Peyer's patch (tissue), 4 donors: ENCODE results near the gene JHY. TPM values are rescaled to one million over a fixed set of nuclear protein-coding genes. Genes with fewer than 3 reads are reported as not detected.

Experiments
- DNase-seq, 3 donors: peaks; one replicate each; pipeline ENCODE4 v3.0.0-alpha.2; 2017 to 2019
- H3K27ac ChIP-seq, 4 donors: fragments of 200-600 bp; sonication (generic); one replicate each; pipeline ENCODE4 v1.5.1; 2016 to 2019
- H3K27me3 ChIP-seq, 2 donors: fragments of 200-600 bp; sonication (generic); one replicate each; pipeline ENCODE4 v1.5.1; 2019
- H3K36me3 ChIP-seq, 3 donors: fragments of 200-600 bp; sonication (generic); one replicate each; pipeline ENCODE4 v1.5.1; 2016 to 2019
- H3K4me1 ChIP-seq, 4 donors: fragments of 200-600 bp; sonication (generic); one replicate each; pipeline ENCODE4 v1.5.1; 2016 to 2019
- H3K4me3 ChIP-seq, 4 donors: fragments of 200-600 bp; sonication (generic); 1 replicate in 3 of 4; 2 replicates in 1 of 4; pipeline ENCODE4 v1.5.1; 2016 to 2019; ENCODE audit warnings: mild to moderate bottlenecking in 1 of 4
- H3K9me3 ChIP-seq, 4 donors: fragments of 200-600 bp; sonication (generic); one replicate each; pipeline ENCODE4 v1.5.1; 2016 to 2019; ENCODE audit warnings: mild to moderate bottlenecking in 1 of 4
- POLR2A ChIP-seq, 2 donors: fragments of 450-650 bp; IDR thresholded peaks; one replicate each; pipeline ENCODE4 v1.5.1; 2017; ENCODE audit warnings: antibody characterized with exemption in 2 of 2, mild to moderate bottlenecking in 2 of 2, moderate library complexity in 2 of 2
- total RNA-seq, 4 donors: library from RNA; depleted of rRNA; stranded (reverse); fragments of >200 nt; gene quantifications; one replicate each; pipeline ENCODE4 v1.1.0, GENCODE V29; 2016
- TF ChIP-seq, protein P1 (sequence below), 6 experiments: fragments of 450-650 bp in 4 of 6; fragments of 200-600 bp in 2 of 6; sonication (generic) in 1 of 6; IDR thresholded peaks; one replicate each; pipeline ENCODE4 v1.5.1; 2017 to 2019; ENCODE audit warnings: antibody characterized with exemption in 6 of 6, mild to moderate bottlenecking in 3 of 6, moderate library complexity in 1 of 6

Gene JHY
- total RNA-seq, 4 donors from 2014 or later, result 1.8 to 15.7 (median 3.0) TPM

DNA sequence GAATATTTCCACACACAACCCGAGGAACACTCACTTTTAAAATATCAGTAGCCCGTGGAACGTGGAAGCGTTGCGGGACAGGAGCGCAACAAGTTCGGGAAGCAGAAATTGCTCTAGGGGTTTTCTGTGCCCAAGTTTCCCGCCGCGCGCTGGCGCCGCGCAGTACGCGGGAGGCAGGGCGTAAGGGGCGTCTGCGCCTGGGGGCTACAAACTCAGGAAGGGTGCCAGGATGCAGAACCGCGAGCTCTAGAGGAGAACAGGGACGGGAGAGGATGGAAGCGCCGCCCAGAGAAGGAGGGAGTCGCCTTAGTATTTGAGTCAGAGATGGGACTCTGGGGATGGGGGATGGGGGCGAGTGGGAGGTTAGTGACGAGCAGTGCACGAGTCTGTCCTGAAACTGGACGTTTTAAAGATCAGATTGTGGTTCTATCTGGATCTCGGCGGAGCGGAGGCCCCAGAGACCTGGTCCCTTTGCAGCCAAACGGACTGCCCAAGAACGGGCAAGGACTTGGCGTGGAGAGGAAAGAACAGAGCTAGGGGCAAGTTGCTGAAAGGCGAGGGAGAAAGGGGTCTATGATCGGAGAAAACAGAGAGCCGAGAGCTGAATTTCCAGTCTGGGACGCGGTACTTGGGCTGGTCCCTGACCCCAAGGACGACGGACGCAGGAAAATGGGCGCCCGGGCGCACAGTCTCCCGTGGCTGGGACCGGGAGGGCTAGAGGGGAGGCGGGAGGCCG is 94.3 kb downstream of the JHY start:
- no peak overlapping the region for H3K27ac ChIP-seq
- no peaks in the 10 kb centered on the region for H3K36me3 ChIP-seq
- H3K4me1 ChIP-seq, result peaks cover 0 to 19% (median 2%) of the 10 kb centered on the region in 4 donors
- TF ChIP-seq POLR2A (IDR thresholded peaks at IDR 0.05), result no peak
- TF ChIP-seq, protein P1, sequence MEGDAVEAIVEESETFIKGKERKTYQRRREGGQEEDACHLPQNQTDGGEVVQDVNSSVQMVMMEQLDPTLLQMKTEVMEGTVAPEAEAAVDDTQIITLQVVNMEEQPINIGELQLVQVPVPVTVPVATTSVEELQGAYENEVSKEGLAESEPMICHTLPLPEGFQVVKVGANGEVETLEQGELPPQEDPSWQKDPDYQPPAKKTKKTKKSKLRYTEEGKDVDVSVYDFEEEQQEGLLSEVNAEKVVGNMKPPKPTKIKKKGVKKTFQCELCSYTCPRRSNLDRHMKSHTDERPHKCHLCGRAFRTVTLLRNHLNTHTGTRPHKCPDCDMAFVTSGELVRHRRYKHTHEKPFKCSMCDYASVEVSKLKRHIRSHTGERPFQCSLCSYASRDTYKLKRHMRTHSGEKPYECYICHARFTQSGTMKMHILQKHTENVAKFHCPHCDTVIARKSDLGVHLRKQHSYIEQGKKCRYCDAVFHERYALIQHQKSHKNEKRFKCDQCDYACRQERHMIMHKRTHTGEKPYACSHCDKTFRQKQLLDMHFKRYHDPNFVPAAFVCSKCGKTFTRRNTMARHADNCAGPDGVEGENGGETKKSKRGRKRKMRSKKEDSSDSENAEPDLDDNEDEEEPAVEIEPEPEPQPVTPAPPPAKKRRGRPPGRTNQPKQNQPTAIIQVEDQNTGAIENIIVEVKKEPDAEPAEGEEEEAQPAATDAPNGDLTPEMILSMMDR (IDR thresholded peaks at IDR 0.05), result no peak
- peaks cover 0 to 37% of the 10 kb centered on the region in 2 donors for H3K27me3 ChIP-seq
- H3K4me3 ChIP-seq, result no peak overlapping the region
- H3K9me3 ChIP-seq, result peaks cover 0 to 4% (median 0%) of the 10 kb centered on the region in 4 donors
- DNase-seq, result no peak

DNA sequence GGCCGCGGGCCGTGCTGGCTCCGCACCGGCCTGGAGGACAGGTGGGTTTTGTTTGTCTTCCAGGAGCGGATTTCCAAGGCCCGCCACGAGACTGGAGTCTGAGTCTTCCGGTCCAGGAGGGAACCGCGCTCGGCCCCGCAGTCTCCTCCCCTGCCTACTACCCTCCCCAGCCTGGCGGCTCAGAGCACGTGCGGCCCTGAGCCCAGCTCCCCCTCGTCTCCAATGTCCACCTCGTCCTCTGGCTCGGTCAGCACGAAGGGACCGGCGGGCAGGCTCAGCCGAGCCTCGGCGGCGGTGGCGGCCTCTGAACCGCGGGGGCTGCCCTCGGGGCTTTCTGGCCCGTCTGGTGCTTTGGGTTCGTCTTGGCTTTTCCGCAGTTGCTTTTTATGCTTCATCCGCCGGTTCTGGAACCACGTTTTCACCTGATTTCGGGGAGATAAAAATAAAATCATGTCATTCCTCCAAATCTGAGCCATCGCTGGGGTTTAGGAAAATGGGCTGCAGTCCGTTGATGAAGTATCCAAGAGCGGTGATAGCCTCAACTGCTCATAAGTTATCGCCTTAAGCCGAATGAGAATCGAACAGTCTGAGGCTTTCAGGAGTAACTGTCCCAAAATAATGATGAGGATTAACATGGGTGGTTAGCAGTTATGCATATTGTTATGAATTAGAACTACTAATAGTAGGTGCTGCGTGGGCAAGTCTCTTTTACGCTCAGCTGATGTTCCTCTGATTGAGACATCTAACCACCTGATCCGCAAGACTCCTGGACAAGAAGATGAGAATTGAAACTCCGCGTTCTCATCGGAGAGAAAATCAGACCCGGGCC is 95.1 kb downstream of the JHY start:
- H3K27ac ChIP-seq, result no peak overlapping the region
- no peaks in the 10 kb centered on the region for H3K36me3 ChIP-seq
- H3K9me3 ChIP-seq, result peaks cover 0 to 4% (median 0%) of the 10 kb centered on the region in 4 donors
- H3K4me3 ChIP-seq, result no peak overlapping the region
- H3K4me1 ChIP-seq, result peaks cover 0 to 20% (median 2%) of the 10 kb centered on the region in 4 donors
- DNase-seq, result no peak
- TF ChIP-seq POLR2A (IDR thresholded peaks at IDR 0.05), result no peak
- TF ChIP-seq, protein P1 (IDR thresholded peaks at IDR 0.05), result no peak
- peaks cover 0 to 39% of the 10 kb centered on the region in 2 donors for H3K27me3 ChIP-seq

DNA sequence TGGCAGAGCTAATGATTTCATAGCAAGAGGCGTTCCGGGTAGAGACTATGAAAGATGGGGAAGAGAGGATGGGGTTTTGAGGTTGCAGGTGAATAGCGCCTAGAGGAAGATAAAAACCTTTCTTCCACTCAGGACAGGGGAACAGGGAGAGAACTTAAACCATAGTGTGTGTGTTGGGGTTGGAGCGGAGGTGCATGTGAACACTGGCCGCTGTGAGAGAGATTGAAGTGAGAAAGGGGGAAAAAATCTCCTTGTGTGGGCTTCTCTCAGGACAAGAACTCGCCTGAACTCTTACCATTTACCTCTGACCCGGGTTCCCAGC is 95.7 kb downstream of the JHY start:
- Histone ChIP-seq H3K27ac (no peak overlapping the region), H3K9me3 (peaks cover 0 to 4% (median 0%) of the 10 kb centered on the region in 4 donors), H3K36me3 (no peaks in the 10 kb centered on the region), H3K4me1 (peaks cover 0 to 20% (median 2%) of the 10 kb centered on the region in 4 donors), H3K4me3 (no peak overlapping the region), H3K27me3 (peaks cover 0 to 39% of the 10 kb centered on the region in 2 donors)
- DNase-seq, result no peak
- no peak for TF ChIP-seq POLR2A (IDR thresholded peaks at IDR 0.05)
- TF ChIP-seq, protein P1 (IDR thresholded peaks at IDR 0.05), result no peak

DNA sequence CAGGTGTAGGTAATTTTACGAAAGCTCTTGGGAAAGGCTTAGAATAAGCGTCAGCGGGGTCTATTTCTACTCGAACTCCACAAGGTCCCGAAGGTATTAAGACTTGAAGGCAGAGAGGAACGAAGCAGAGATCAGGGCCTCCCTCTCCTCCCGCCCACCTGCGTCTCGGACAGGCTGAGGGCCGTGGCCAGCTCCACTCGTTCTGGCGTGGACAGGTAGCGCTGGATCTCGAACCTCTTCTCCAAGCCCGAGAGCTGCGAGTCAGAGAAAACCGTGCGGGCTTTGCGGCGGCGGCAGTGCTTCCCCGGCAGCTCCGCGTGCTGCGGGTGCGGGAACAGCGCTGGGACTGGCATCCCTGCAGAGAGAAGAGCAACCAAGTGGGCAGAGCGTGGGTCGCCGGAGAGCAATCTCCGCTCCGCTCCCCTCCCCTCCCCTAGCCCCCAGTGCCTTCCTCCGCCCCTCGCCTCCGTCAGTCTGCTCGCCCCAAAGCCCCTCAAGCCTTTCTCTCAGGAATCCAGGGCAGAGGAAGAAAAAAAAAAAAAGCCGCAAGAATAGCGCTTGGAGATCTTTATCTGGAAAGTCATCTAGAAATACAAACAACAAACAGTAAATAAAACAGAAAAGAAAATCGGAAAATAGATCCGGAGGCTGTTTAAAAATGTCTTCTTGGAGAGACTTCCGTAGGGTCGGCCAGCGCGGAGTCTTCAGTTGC is 96.7 kb downstream of the JHY start:
- Histone ChIP-seq H3K36me3 (no peaks in the 10 kb centered on the region), H3K4me3 (no peak overlapping the region), H3K27ac (no peak overlapping the region), H3K4me1 (peaks cover 0 to 27% (median 2%) of the 10 kb centered on the region in 4 donors), H3K27me3 (peaks cover 0 to 48% of the 10 kb centered on the region in 2 donors), H3K9me3 (peaks cover 0 to 4% (median 0%) of the 10 kb centered on the region in 4 donors)
- no peak for DNase-seq
- TF ChIP-seq, protein P1 (IDR thresholded peaks at IDR 0.05), result no peak
- TF ChIP-seq POLR2A (IDR thresholded peaks at IDR 0.05), result no peak

DNA sequence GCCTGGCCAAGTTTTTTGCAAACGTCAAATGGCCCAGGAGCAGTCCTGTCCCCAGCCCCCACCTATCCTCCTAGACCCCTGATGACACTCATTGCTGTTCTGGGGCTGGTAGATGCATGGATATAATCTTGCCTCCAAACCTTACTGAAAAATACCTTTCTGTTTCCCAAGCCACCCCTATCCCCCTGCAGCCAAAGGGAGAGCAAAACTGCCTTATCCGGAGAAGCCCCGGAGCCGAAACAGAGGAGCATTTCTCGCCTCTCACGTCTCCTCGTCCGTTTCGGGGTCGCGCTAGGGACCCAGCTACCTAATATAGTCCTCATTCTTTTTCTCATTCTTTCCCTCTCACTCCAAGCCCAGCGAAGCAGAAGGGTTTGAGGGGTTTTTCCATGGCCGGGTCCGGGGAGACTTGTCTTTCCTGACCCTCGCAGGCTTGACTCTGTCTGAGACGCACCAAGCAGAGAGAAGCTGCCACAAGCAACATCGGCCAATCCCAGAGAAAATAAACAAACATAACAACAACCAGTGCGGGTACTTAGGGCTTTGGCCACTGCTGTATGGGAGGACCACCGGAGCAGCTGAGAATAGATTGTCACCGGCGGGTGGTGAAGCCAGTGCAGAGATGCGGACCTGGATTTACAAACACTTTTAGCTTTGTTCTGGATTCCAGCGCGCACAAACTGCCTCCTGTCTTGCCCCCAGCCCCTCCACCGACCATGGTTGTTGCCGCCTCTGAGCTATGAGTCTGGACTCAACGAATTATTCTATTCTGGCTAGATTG is 97.4 kb downstream of the JHY start:
- Histone ChIP-seq H3K27ac (no peak overlapping the region), H3K9me3 (peaks cover 0 to 4% (median 0%) of the 10 kb centered on the region in 4 donors), H3K4me1 (peaks cover 0 to 35% (median 2%) of the 10 kb centered on the region in 4 donors), H3K36me3 (no peaks in the 10 kb centered on the region), H3K27me3 (peaks cover 0 to 56% of the 10 kb centered on the region in 2 donors), H3K4me3 (no peak overlapping the region)
- DNase-seq, result no peak
- no peak for TF ChIP-seq POLR2A (IDR thresholded peaks at IDR 0.05)
- TF ChIP-seq, protein P1 (IDR thresholded peaks at IDR 0.05), result no peak
